Sigmoid colon (tissue), 4 donors: ENCODE data around the gene NPIPA8.
"Not testable (repeated sequence)": the region's sequence is repeated elsewhere in the genome, so short reads cannot be mapped to it uniquely, and the experiment has no call there.

Experiments
- CTCF ChIP-seq, 4 experiments: fragments of 450-650 bp in 3 of 4; fragments of 200-600 bp in 1 of 4; IDR thresholded peaks; one replicate each; pipeline ENCODE4 v1.5.1; 2016 to 2019; ENCODE audit warnings: antibody characterized with exemption in 4 of 4, mild to moderate bottlenecking in 3 of 4, moderate library complexity in 2 of 4
- EP300 ChIP-seq, 4 donors: sonication (generic); formaldehyde crosslinking; IDR thresholded peaks; one replicate each; pipeline ENCODE4 v1.6.1; 2017; ENCODE audit warnings: antibody characterized with exemption in 4 of 4
- POLR2A ChIP-seq, 2 donors: fragments of 450-650 bp; IDR thresholded peaks; one replicate each; pipeline ENCODE4 v1.6.1; 2016; ENCODE audit warnings: antibody characterized with exemption in 2 of 2, mild to moderate bottlenecking in 2 of 2, moderate library complexity in 2 of 2
- POLR2AphosphoS5 ChIP-seq, 4 donors: sonication (generic); formaldehyde crosslinking; IDR thresholded peaks; one replicate each; pipeline ENCODE4 v1.6.1; 2017; ENCODE audit warnings: antibody characterized with exemption in 4 of 4

- TF ChIP-seq CTCF, POLR2A, POLR2AphosphoS5, EP300 (IDR thresholded peaks at IDR 0.05): not testable (repeated sequence)
Measured at GRCh38 chr16:18294371-18294770, 42.2 kb downstream of the NPIPA8 start.
